Measurements from ENCODE around the gene NPAS3.

- TF ChIP-seq CTCF (tag by site-specific recombination; IDR thresholded peaks at IDR 0.05) (no peak), SETDB1 (IDR thresholded peaks at IDR 0.05; ENCODE audit: insufficient read length, low read length) (no peak), ZNF24 (tag by site-specific recombination; IDR thresholded peaks at IDR 0.05) (no peak), ZNF501 (tag by site-specific recombination; IDR thresholded peaks at IDR 0.05) (no peak), ZNF544 (tag by site-specific recombination; IDR thresholded peaks at IDR 0.05) (no peak), PRDM1 (tag by site-specific recombination; IDR thresholded peaks at IDR 0.05) (no peak), ZSCAN30 (tag by site-specific recombination; IDR thresholded peaks at IDR 0.05) (no peak), REPIN1 (tag by site-specific recombination; IDR thresholded peaks at IDR 0.05; ENCODE audit: low read depth) (no peak), BCL11A (tag by site-specific recombination; IDR thresholded peaks at IDR 0.05; ENCODE audit: low read depth) (no peak), REST (tag by site-specific recombination; IDR thresholded peaks at IDR 0.05) (no peak), ZNF23 (tag by site-specific recombination; IDR thresholded peaks at IDR 0.05; ENCODE audit: borderline replicate concordance) (no peak)
- TF ChIP-seq, protein P1, sequence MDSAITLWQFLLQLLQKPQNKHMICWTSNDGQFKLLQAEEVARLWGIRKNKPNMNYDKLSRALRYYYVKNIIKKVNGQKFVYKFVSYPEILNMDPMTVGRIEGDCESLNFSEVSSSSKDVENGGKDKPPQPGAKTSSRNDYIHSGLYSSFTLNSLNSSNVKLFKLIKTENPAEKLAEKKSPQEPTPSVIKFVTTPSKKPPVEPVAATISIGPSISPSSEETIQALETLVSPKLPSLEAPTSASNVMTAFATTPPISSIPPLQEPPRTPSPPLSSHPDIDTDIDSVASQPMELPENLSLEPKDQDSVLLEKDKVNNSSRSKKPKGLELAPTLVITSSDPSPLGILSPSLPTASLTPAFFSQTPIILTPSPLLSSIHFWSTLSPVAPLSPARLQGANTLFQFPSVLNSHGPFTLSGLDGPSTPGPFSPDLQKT (IDR thresholded peaks at IDR 0.05; ENCODE audit: borderline replicate concordance, low read depth, low read length) = no peak
- TF ChIP-seq, protein P2, sequence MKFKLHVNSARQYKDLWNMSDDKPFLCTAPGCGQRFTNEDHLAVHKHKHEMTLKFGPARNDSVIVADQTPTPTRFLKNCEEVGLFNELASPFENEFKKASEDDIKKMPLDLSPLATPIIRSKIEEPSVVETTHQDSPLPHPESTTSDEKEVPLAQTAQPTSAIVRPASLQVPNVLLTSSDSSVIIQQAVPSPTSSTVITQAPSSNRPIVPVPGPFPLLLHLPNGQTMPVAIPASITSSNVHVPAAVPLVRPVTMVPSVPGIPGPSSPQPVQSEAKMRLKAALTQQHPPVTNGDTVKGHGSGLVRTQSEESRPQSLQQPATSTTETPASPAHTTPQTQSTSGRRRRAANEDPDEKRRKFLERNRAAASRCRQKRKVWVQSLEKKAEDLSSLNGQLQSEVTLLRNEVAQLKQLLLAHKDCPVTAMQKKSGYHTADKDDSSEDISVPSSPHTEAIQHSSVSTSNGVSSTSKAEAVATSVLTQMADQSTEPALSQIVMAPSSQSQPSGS (tag by site-specific recombination; IDR thresholded peaks at IDR 0.05; ENCODE audit: low read depth) = no peak
- TF ChIP-seq, protein P3, sequence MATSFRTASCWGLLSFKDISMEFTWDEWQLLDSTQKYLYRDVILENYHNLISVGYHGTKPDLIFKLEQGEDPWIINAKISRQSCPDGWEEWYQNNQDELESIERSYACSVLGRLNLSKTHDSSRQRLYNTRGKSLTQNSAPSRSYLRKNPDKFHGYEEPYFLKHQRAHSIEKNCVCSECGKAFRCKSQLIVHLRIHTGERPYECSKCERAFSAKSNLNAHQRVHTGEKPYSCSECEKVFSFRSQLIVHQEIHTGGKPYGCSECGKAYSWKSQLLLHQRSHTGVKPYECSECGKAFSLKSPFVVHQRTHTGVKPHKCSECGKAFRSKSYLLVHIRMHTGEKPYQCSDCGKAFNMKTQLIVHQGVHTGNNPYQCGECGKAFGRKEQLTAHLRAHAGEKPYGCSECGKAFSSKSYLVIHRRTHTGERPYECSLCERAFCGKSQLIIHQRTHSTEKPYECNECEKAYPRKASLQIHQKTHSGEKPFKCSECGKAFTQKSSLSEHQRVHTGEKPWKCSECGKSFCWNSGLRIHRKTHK (tag by site-specific recombination; IDR thresholded peaks at IDR 0.05) = no peak
These were observed 248.0 kb downstream of the NPAS3 start for GRCh38 chr14:33186656-33187055.
